Karpas-422 (cell line): ENCODE measurements around the gene ASXL2. TPM values are rescaled to one million over a fixed set of nuclear protein-coding genes. Genes with fewer than 3 reads are reported as not detected.

Experiments
- DNase-seq: peaks from one replicate; pipeline ENCODE4 v3.0.0-alpha.2; 2015
- H2AFZ ChIP-seq: fragments of 200-600 bp; sonication (generic); 2 replicates; pipeline ENCODE4 v1.6.1; 2014; ENCODE audit warnings: antibody characterized with exemption, low read length, mixed read lengths
- H3K27ac ChIP-seq: fragments of 200-600 bp; sonication (generic); 2 replicates; pipeline ENCODE4 v1.5.1; 2014; ENCODE audit warnings: mild to moderate bottlenecking, low read length, moderate library complexity
- H3K27me3 ChIP-seq: fragments of 200-600 bp; sonication (generic); 2 replicates; pipeline ENCODE4 v1.6.1; 2014; ENCODE audit warnings: low read length, mixed read lengths
- H3K36me3 ChIP-seq: fragments of 200-600 bp; sonication (generic); 2 replicates; pipeline ENCODE4 v1.6.1; 2014; ENCODE audit warnings: low read length, mixed read lengths; ENCODE audit not compliant: insufficient read depth
- H3K4me1 ChIP-seq: fragments of 200-600 bp; sonication (generic); 2 replicates; pipeline ENCODE4 v1.6.1; 2014; ENCODE audit warnings: mild to moderate bottlenecking, low read length, mixed read lengths
- H3K4me2 ChIP-seq: fragments of 200-600 bp; sonication (generic); 2 replicates; pipeline ENCODE4 v1.6.1; 2014; ENCODE audit warnings: low read length, low read depth, mild to moderate bottlenecking; ENCODE audit not compliant: poor library complexity, severe bottlenecking
- H3K4me3 ChIP-seq: fragments of 200-600 bp; sonication (generic); 2 replicates; pipeline ENCODE4 v1.5.1; 2014; ENCODE audit warnings: mild to moderate bottlenecking, antibody characterized with exemption, low read length, mixed read lengths
- H3K79me2 ChIP-seq: fragments of 200-600 bp; sonication (generic); 2 replicates; pipeline ENCODE4 v1.6.1; 2014; ENCODE audit warnings: mild to moderate bottlenecking, low read length, mixed read lengths
- H3K9ac ChIP-seq: fragments of 200-600 bp; sonication (generic); 2 replicates; pipeline ENCODE4 v1.6.0; 2014; ENCODE audit warnings: low read length
- H3K9me2 ChIP-seq: fragments of 200-600 bp; sonication (generic), shearing (Covaris generic); replicated peaks from 2 replicates; pipeline ENCODE4 v1.6.0; 2014; ENCODE audit warnings: mild to moderate bottlenecking, low read length, moderate library complexity; ENCODE audit not compliant: insufficient read depth
- H3K9me3 ChIP-seq: fragments of 300-700, 200-600 bp; sonication (generic); 2 replicates; pipeline ENCODE4 v1.6.1; 2014; ENCODE audit warnings: low read length, mixed read lengths
- H4K20me1 ChIP-seq: fragments of 200-600 bp; sonication (generic); 2 replicates; pipeline ENCODE4 v1.6.1; 2014; ENCODE audit warnings: mild to moderate bottlenecking, antibody characterized with exemption, low read length, low read depth; ENCODE audit not compliant: insufficient read depth
- total RNA-seq: library from RNA; depleted of rRNA; stranded (reverse); fragments of >200 nt; shearing (Covaris generic); gene quantifications from 2 replicates; pipeline ENCODE4 v1.2.3, GENCODE V29; 2014; ENCODE audit warnings: low replicate concordance

The ASXL2 gene
- total RNA-seq, 1 experiment from 2014 or later, result 17.6 TPM

DNA sequence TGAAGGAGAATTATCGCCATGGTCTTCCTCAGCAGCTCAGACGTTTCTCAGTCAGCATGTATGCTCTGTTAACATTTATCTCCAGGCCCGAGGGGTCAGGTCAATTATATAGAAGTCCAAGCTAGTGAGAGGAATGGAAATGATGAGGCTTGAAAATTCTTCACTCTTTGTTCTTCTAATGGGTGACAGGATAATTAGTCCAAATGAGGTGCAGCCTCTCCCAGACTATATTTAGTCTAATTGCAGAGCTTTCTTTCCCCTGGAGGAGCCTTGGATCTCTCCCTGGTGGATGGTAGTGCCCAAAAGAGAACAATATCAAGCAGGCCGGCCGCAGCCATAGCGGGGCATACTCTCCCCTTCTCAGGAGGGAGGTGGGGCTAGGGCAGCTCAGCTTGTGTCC is 153.5 kb downstream of the ASXL2 start:
- Histone ChIP-seq H3K9me2 (no peaks in the 10 kb centered on the region), H3K9ac (no peak overlapping the region), H3K9me3 (no peaks in the 10 kb centered on the region), H3K27ac (no peak overlapping the region), H4K20me1 (no peaks in the 10 kb centered on the region; the same call in 1 of the 2 replicates), H3K27me3 (no peaks in the 10 kb centered on the region), H3K4me3 (no peak overlapping the region), H3K79me2 (no peaks in the 10 kb centered on the region), H3K36me3 (no peaks in the 10 kb centered on the region), H2AFZ (no peak overlapping the region), H3K4me2 (no peak overlapping the region), H3K4me1 (peaks cover 21% of the 10 kb centered on the region)
- DNase-seq, result no peak

DNA sequence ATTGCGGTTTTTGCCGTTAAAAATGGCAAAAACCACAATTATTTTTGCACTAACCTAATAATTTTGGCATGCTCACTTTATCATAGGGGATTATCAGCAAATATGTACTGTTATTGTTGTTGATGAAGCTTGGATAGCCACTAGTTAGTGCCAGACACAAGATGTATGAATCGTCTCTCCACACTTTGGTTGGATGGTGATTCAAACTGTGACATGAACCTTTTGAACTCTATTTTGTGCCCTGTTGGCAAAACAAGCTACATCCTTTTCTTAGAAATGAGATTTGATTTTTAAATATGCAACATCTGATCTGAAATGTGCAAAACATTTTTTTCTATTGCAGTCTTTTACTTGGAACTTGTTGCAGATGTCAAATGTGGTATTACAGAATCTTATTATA is 156.1 kb downstream of the ASXL2 start:
- Histone ChIP-seq H3K4me1 (peaks cover 21% of the 10 kb centered on the region), H3K4me3 (no peak overlapping the region), H3K9ac (no peak overlapping the region), H4K20me1 (no peaks in the 10 kb centered on the region; the same call in 1 of the 2 replicates), H3K27me3 (no peaks in the 10 kb centered on the region), H3K79me2 (no peaks in the 10 kb centered on the region), H3K27ac (no peak overlapping the region), H2AFZ (no peak overlapping the region), H3K9me3 (no peaks in the 10 kb centered on the region), H3K36me3 (no peaks in the 10 kb centered on the region), H3K9me2 (no peaks in the 10 kb centered on the region), H3K4me2 (no peak overlapping the region)
- no peak for DNase-seq

DNA sequence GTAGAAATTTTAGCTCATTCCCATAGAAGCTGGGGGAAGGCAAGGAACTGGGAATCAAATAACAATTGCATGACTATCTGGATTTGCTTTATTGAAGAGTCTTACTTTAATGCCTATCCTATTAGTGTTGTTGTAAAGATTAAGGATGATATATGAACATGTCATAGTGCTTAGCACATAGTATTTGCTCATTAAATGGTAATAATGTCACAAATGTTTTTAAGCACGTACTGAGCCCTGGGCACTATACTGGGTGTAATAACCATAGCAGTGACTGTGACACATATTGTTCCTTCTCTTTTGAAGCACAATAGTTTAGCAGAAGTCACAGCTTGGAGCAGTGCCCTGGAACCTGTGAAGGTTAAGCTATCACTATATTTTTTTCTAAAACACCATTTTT is 157.7 kb downstream of the ASXL2 start:
- Histone ChIP-seq H3K4me2 (peak overlapping the region; percentile 55), H3K27ac (no peak overlapping the region), H3K4me1 (peaks cover 21% of the 10 kb centered on the region), H3K4me3 (peak overlapping the region; percentile 32; the same call in 1 of the 2 replicates), H3K79me2 (no peaks in the 10 kb centered on the region), H3K36me3 (no peaks in the 10 kb centered on the region), H3K27me3 (no peaks in the 10 kb centered on the region), H4K20me1 (no peaks in the 10 kb centered on the region; the same call in 1 of the 2 replicates), H3K9ac (no peak overlapping the region), H3K9me2 (no peaks in the 10 kb centered on the region), H3K9me3 (no peaks in the 10 kb centered on the region), H2AFZ (no peak overlapping the region)
- no peak for DNase-seq

DNA sequence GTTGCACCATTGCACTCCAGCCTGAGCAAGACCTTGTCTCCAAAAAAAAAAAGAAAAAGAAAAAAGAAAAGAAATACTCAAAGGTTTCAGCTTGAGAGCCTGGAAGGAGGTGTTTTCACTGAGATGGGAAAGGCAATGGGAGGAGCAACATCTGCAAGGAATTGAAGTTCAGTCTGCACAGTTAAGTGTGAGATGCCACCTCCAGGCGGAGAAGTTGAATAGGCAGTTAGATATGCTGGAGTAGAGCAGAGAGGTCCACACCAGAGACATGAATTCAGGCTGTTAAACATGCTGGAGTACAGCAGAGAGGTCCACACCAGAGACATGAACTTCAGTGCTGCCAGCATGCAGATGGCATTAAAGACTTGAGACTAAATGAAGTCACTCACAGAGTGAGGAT is 163.5 kb downstream of the ASXL2 start:
- no peaks in the 10 kb centered on the region for H3K9me3 ChIP-seq
- no peak overlapping the region for H2AFZ ChIP-seq

DNA sequence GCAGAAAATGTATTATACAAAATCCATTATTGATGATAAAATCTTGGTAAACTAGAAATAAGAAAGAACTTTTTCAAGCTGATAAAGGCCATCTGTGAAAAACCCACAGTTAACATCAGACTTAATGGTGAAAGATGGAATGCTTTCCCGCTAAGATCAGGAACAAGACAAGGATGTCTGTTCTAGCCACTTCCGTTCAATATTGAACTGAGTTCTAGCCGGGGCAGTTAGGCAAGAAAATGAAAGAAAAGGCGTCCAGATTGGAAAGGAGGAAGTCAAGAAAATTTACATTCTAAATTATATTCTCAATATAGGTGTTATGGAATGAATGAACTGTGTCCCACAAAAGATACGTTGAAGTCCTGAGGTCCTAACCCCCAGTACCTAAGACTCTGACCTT is 165.8 kb downstream of the ASXL2 start:
- no peak for DNase-seq
- Histone ChIP-seq H4K20me1 (no peaks in the 10 kb centered on the region), H3K4me2 (no peak overlapping the region), H3K9me3 (no peaks in the 10 kb centered on the region), H3K9me2 (no peaks in the 10 kb centered on the region), H3K27me3 (no peaks in the 10 kb centered on the region), H3K79me2 (no peaks in the 10 kb centered on the region), H3K27ac (no peak overlapping the region), H3K9ac (no peak overlapping the region), H2AFZ (no peak overlapping the region), H3K4me1 (no peaks in the 10 kb centered on the region), H3K36me3 (no peaks in the 10 kb centered on the region), H3K4me3 (no peak overlapping the region)

More for the DNA sequence above, 163.5 kb downstream of the ASXL2 start:
- Histone ChIP-seq H3K36me3 (no peaks in the 10 kb centered on the region), H3K4me1 (no peaks in the 10 kb centered on the region), H3K9ac (no peak overlapping the region), H3K79me2 (no peaks in the 10 kb centered on the region), H3K27ac (no peak overlapping the region), H3K4me2 (no peak overlapping the region), H3K27me3 (no peaks in the 10 kb centered on the region), H3K4me3 (no peak overlapping the region), H4K20me1 (no peaks in the 10 kb centered on the region), H3K9me2 (no peaks in the 10 kb centered on the region)
- peak; percentile 42 for DNase-seq

DNA sequence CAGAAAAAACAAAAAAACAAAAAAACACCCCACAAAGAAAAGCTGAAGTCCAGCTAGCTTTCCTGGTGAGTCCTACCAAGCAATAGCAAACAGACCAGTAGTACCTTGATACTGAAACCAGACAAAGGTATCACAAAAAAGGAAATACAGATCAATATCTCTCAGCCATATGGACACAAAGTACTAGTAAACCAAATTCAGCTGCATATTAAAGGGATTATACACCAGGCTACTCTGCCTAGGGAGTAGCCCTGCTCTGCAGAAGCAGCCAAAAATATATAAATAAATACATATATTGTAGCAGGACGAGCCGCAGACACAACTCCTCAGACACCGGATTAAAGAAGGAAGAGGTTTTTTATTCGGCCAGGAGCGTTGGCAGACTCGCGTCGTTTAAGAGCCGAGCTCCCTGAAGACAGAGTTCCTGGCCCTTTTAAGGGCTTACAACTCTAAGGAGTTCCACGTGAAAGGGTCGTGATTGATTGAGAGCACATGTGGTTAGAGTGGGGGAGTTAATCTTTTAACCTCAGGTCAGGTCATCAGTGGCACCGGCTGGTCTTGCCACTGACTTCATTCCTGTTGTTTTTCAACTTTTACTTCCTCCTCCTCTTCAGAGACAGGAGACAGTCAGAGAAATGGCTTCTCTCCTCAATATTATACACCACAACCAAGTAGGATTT is 166.5 kb downstream of the ASXL2 start:
- Histone ChIP-seq H2AFZ (no peak overlapping the region), H3K9me3 (no peaks in the 10 kb centered on the region), H3K36me3 (no peaks in the 10 kb centered on the region), H3K27ac (no peak overlapping the region), H3K9ac (no peak overlapping the region), H3K79me2 (no peaks in the 10 kb centered on the region), H3K4me3 (no peak overlapping the region), H3K27me3 (no peaks in the 10 kb centered on the region), H3K9me2 (no peaks in the 10 kb centered on the region), H4K20me1 (no peaks in the 10 kb centered on the region), H3K4me1 (no peaks in the 10 kb centered on the region), H3K4me2 (no peak overlapping the region)
- DNase-seq, result no peak

DNA sequence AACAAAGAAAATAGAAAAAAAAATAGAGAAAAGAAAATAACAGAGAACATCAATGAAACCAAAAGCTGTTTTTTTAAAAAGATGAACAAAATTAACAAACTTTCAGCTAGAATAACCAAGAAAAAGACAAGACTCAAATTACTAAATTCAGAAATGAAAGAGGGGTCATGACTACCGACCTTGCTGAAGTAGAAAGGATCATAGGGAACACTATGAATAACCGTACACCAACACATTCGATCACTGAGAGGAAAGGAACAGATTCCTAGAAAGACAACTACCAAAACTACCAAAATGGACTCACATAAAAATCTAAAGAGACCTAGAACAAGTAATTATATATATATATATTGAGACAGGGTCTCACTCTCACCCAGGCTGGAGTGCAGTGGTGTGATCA is 167.5 kb downstream of the ASXL2 start:
- Histone ChIP-seq H3K4me2 (no peak overlapping the region), H3K9ac (no peak overlapping the region)

DNA sequence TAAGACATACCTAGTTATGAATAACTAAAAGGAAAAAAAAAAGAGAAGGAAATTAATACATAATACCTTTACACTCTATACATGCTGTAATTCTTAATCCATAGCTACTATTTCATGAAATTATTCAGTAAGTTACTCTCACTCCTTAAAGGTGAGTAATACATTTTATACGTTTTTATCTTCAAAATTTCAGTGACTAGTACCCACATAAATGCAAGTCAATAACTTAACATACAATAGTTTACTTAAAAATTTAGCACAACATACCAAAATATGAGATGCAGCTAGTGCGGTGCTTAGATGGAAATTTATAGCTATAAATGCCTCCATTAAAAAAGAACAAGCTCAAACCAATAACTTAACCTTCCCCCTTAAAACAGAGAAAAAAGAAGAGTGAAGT is 168.9 kb downstream of the ASXL2 start:
- Histone ChIP-seq H3K9me3 (no peaks in the 10 kb centered on the region), H3K9ac (no peak overlapping the region), H3K4me1 (no peaks in the 10 kb centered on the region), H3K79me2 (no peaks in the 10 kb centered on the region), H3K36me3 (no peaks in the 10 kb centered on the region), H3K4me3 (no peak overlapping the region), H2AFZ (no peak overlapping the region), H3K4me2 (no peak overlapping the region), H3K9me2 (no peaks in the 10 kb centered on the region), H4K20me1 (no peaks in the 10 kb centered on the region), H3K27me3 (no peaks in the 10 kb centered on the region), H3K27ac (no peak overlapping the region)
- DNase-seq, result no peak

More for the DNA sequence above, 167.5 kb downstream of the ASXL2 start:
- Histone ChIP-seq H4K20me1 (no peaks in the 10 kb centered on the region), H3K27ac (no peak overlapping the region), H2AFZ (no peak overlapping the region), H3K36me3 (no peaks in the 10 kb centered on the region), H3K4me1 (no peaks in the 10 kb centered on the region), H3K27me3 (no peaks in the 10 kb centered on the region), H3K4me3 (no peak overlapping the region), H3K9me2 (no peaks in the 10 kb centered on the region), H3K79me2 (no peaks in the 10 kb centered on the region), H3K9me3 (no peaks in the 10 kb centered on the region)
- DNase-seq, result no peak
